IMR-90 (cell line): ENCODE measurements around the gene SH3BP2. TPM values are rescaled to one million over a fixed set of nuclear protein-coding genes. Genes with fewer than 3 reads are reported as not detected.

Experiments
- ATAC-seq: fragments of 200-7000 bp; cut with Tn5 transposase; 2 replicates; pipeline ENCODE4 v1.9.1; 2020; ENCODE audit warnings: low read depth, mild to moderate bottlenecking, moderate library complexity
- BruUV-seq: library from RNA; stranded (reverse); fragments of 400-500 nt; replicated peaks from 2 replicates; lab custom pipeline; 2021; lab: Mats Ljungman, UMichigan
- CTCF ChIA-PET: fragments of 300-600 bp; formaldehyde crosslinking; extraction: SDS; loops from one replicate; lab custom pipeline; 2021; ENCODE audit warnings: antibody characterized with exemption; lab: Yijun Ruan, JAX
- POLR2A ChIA-PET: fragments of 300-600 bp; sonication (Branson Sonifier 250); formaldehyde crosslinking; loops from one replicate; lab custom pipeline; 2022; ENCODE audit warnings: antibody characterized with exemption; ENCODE audit not compliant: unreplicated experiment; lab: Charles Lee
- DNase-seq: peaks from one replicate; pipeline ENCODE4 v3.0.0; 2013
- H2AFZ ChIP-seq: replicated peaks from 2 replicates; pipeline ENCODE3; 2013; ENCODE audit warnings: low read length, mild to moderate bottlenecking; ENCODE audit not compliant: poor library complexity
- H2AK5ac ChIP-seq: 2 replicates; pipeline ENCODE4 v1.6.1; 2013; ENCODE audit warnings: low read depth, low read length, inconsistent platforms
- H2AK9ac ChIP-seq: replicated peaks from 2 replicates; pipeline ENCODE3; 2013; ENCODE audit warnings: mild to moderate bottlenecking, low read depth, low read length, moderate library complexity; ENCODE audit not compliant: poor library complexity
- H2BK120ac ChIP-seq: 2 replicates; pipeline ENCODE4 v1.6.1; 2013; ENCODE audit warnings: low read depth, low read length, inconsistent platforms
- H2BK15ac ChIP-seq: 3 replicates; pipeline ENCODE4 v1.6.1; 2013; ENCODE audit warnings: low read depth, low read length, inconsistent platforms
- H2BK20ac ChIP-seq: 2 replicates; pipeline ENCODE4 v1.6.1; 2013; ENCODE audit warnings: low read depth, mild to moderate bottlenecking, inconsistent platforms, low read length, moderate library complexity
- H2BK5ac ChIP-seq: 2 replicates; pipeline ENCODE4 v1.6.1; 2013; ENCODE audit warnings: mild to moderate bottlenecking, low read depth, low read length, inconsistent platforms; ENCODE audit not compliant: poor library complexity, severe bottlenecking
- H3K14ac ChIP-seq: replicated peaks from 2 replicates; pipeline ENCODE4 v1.6.1; 2013; ENCODE audit warnings: low read depth, low read length, inconsistent platforms
- H3K18ac ChIP-seq: 2 replicates; pipeline ENCODE4 v1.6.1; 2013; ENCODE audit warnings: low read depth, low read length, control low read depth
- H3K23ac ChIP-seq: 2 replicates; pipeline ENCODE4 v1.6.1; 2013; ENCODE audit warnings: low read depth, low read length, inconsistent platforms
- H3K27ac ChIP-seq: 2 replicates; pipeline ENCODE4 v1.5.1; 2013; ENCODE audit warnings: mild to moderate bottlenecking, control low read depth, low read length; ENCODE audit not compliant: insufficient read depth
- H3K27me3 ChIP-seq: 2 replicates; pipeline ENCODE4 v1.6.1; 2013; ENCODE audit warnings: low read length; ENCODE audit not compliant: control insufficient read depth, insufficient read depth
- H3K36me3 ChIP-seq: 2 replicates; pipeline ENCODE4 v1.6.1; 2013; ENCODE audit warnings: low read length, mixed read lengths; ENCODE audit not compliant: control insufficient read depth, insufficient read depth
- H3K4ac ChIP-seq: 2 replicates; pipeline ENCODE4 v1.6.1; 2013; ENCODE audit warnings: low read depth, low read length, inconsistent platforms
- H3K4me1 ChIP-seq: 2 replicates; pipeline ENCODE4 v1.6.1; 2013; ENCODE audit warnings: low read length, mixed read lengths; ENCODE audit not compliant: control insufficient read depth, insufficient read depth
- H3K4me2 ChIP-seq: 2 replicates; pipeline ENCODE4 v1.6.1; 2013; ENCODE audit warnings: low read depth, mild to moderate bottlenecking, control low read depth, low read length, moderate library complexity
- H3K4me3 ChIP-seq: 2 replicates; pipeline ENCODE4 v1.5.1; 2013; ENCODE audit warnings: low read depth, mild to moderate bottlenecking, control low read depth, low read length, moderate library complexity; ENCODE audit not compliant: insufficient read depth
- H3K56ac ChIP-seq: 2 replicates; pipeline ENCODE4 v1.6.1; 2013; ENCODE audit warnings: low read length, inconsistent platforms; ENCODE audit not compliant: insufficient read depth; ENCODE audit errors: extremely low read depth
- H3K79me1 ChIP-seq, 2 experiments: 2 replicates each; pipeline ENCODE4 v1.6.1; 2013; ENCODE audit warnings: low read length in 2 of 2, inconsistent platforms in 1 of 2, low read depth in 1 of 2
- H3K9ac ChIP-seq: 2 replicates; pipeline ENCODE4 v1.6.1; 2013; ENCODE audit warnings: low read depth, low read length, control low read depth
- H3K9me1 ChIP-seq: 2 replicates; pipeline ENCODE4 v1.6.1; 2013; ENCODE audit warnings: low read length, inconsistent platforms; ENCODE audit not compliant: insufficient read depth
- H3K9me3 ChIP-seq: 2 replicates; pipeline ENCODE4 v1.6.1; 2013; ENCODE audit warnings: low read length; ENCODE audit not compliant: control insufficient read depth, insufficient read depth
- H4K20me1 ChIP-seq: 2 replicates; pipeline ENCODE4 v1.6.1; 2013; ENCODE audit warnings: low read length, inconsistent platforms; ENCODE audit not compliant: insufficient read depth
- H4K5ac ChIP-seq: 2 replicates; pipeline ENCODE4 v1.6.1; 2013; ENCODE audit warnings: mild to moderate bottlenecking, low read depth, low read length, control low read depth
- H4K8ac ChIP-seq, 2 experiments: 2 replicates each; pipeline ENCODE4 v1.6.1; 2013; ENCODE audit warnings: low read depth in 2 of 2, low read length in 2 of 2, control low read depth in 1 of 2, inconsistent platforms in 1 of 2
- H4K91ac ChIP-seq: 2 replicates; pipeline ENCODE4 v1.6.1; 2013; ENCODE audit warnings: low read depth, low read length, inconsistent platforms; ENCODE audit not compliant: insufficient read depth
- BHLHE40 ChIP-seq: fragments of 150-350 bp; IDR thresholded peaks from 2 replicates; pipeline ENCODE4 v1.6.1; 2016; ENCODE audit warnings: mild to moderate bottlenecking, low read depth, low read length
- CEBPB ChIP-seq: IDR thresholded peaks from 2 replicates; pipeline ENCODE4 v1.6.1; 2012; ENCODE audit warnings: low read depth, low read length, improper control_type of control experiment
- CHD1 ChIP-seq: IDR thresholded peaks from 2 replicates; pipeline ENCODE4 v1.6.1; 2012; ENCODE audit warnings: low read depth, low read length, improper control_type of control experiment
- CTCF ChIP-seq: conservative IDR thresholded peaks from 2 replicates; pipeline ENCODE4 v1.5.1; 2012; ENCODE audit warnings: mild to moderate bottlenecking, low read depth, low read length, improper control_type of control experiment
- ELK1 ChIP-seq: fragments of 150-350 bp; IDR thresholded peaks from 2 replicates; pipeline ENCODE4 v1.6.1; 2016; ENCODE audit warnings: low read depth, mild to moderate bottlenecking, low read length, moderate library complexity, borderline replicate concordance
- FOS ChIP-seq: fragments of 150-350 bp; IDR thresholded peaks from 2 replicates; pipeline ENCODE4 v1.6.1; 2016; ENCODE audit warnings: low read depth, low read length
- MAFK ChIP-seq: IDR thresholded peaks from 2 replicates; pipeline ENCODE4 v1.6.1; 2012; ENCODE audit warnings: low read depth, low read length, improper control_type of control experiment
- MAZ ChIP-seq: IDR thresholded peaks from 2 replicates; pipeline ENCODE4 v1.6.1; 2012; ENCODE audit warnings: low read depth, mild to moderate bottlenecking, low read length, improper control_type of control experiment, moderate library complexity, borderline replicate concordance
- MXI1 ChIP-seq: IDR thresholded peaks from 2 replicates; pipeline ENCODE4 v1.6.1; 2012; ENCODE audit warnings: low read depth, mild to moderate bottlenecking, low read length, moderate library complexity, borderline replicate concordance
- NFE2L2 ChIP-seq: fragments of 150-350 bp; IDR thresholded peaks from 2 replicates; pipeline ENCODE4 v1.6.1; 2016; ENCODE audit warnings: low read depth, mild to moderate bottlenecking, low read length
- POLR2A ChIP-seq: IDR thresholded peaks from 2 replicates; pipeline ENCODE4 v1.6.1; 2012; ENCODE audit warnings: mild to moderate bottlenecking, low read depth, low read length
- RAD21 ChIP-seq: IDR thresholded peaks from 2 replicates; pipeline ENCODE4 v1.6.1; 2012; ENCODE audit warnings: low read length, improper control_type of control experiment
- RCOR1 ChIP-seq: IDR thresholded peaks from 2 replicates; pipeline ENCODE4 v1.6.1; 2012; ENCODE audit warnings: mild to moderate bottlenecking, low read length, improper control_type of control experiment; ENCODE audit not compliant: insufficient replicate concordance
- RFX5 ChIP-seq: IDR thresholded peaks from 2 replicates; pipeline ENCODE4 v1.8.0; 2012; ENCODE audit warnings: low read depth, mild to moderate bottlenecking, low read length, moderate library complexity
- SMC3 ChIP-seq: fragments of 150-350 bp; IDR thresholded peaks from 2 replicates; pipeline ENCODE4 v1.6.1; 2016; ENCODE audit warnings: low read depth, mild to moderate bottlenecking, antibody characterized with exemption, low read length, moderate library complexity
- USF2 ChIP-seq: fragments of 150-350 bp; IDR thresholded peaks from 2 replicates; pipeline ENCODE4 v1.6.1; 2017; ENCODE audit warnings: mild to moderate bottlenecking, antibody characterized with exemption, low read length, low read depth
- WGBS, 2 experiments: methylation state at CpG; one replicate each; pipeline versions ENCODE4 v1.1.5 to v1.1.7; 2013; ENCODE audit warnings: missing lambda C conversion rate in 2 of 2; ENCODE audit not compliant: insufficient read length in 1 of 2; ENCODE audit errors: extremely low coverage in 2 of 2; 5-methylcytosine and 5-hydroxymethylcytosine counted together
- dilution Hi-C: fragments of 300-500 bp; cut with HindIII; formaldehyde crosslinking; loops from one replicate; pipeline ENCODE4 v1.14.3; 2018; ENCODE audit warnings: low sequenced_read_pairs; ENCODE audit not compliant: unreplicated experiment
- in situ Hi-C: fragments of 300-500 bp; cut with MboI; formaldehyde crosslinking; loops from 3 replicates; pipeline ENCODE4 v1.14.3; 2019; ENCODE audit warnings: low sequenced_read_pairs, inconsistent platforms, mixed read lengths
- intact Hi-C: fragments of 100-400 bp; cut with micrococcal nuclease; formaldehyde crosslinking; loops from 2 replicates; pipeline ENCODE4 v1.10.0; 2022
- polyA plus RNA-seq, 3 experiments: library from polyadenylated mRNA; depleted of rRNA; stranded (reverse); fragments of >200 nt; gene quantifications; 2 replicates each; pipeline ENCODE4 v1.2.3, GENCODE V29; 2012; ENCODE audit warnings: low replicate concordance in 1 of 3
- total RNA-seq: library from RNA; depleted of rRNA; stranded (reverse); fragments of >200 nt; gene quantifications from 2 replicates; pipeline ENCODE4 v1.2.3, GENCODE V29; 2012

Gene SH3BP2
- total and polyA plus RNA-seq, 2 of the 4 experiments (the other 2 are of a cell fraction): 9.0 to 37.2 TPM

- H2BK120ac ChIP-seq: no peak overlapping the region
- H3K23ac ChIP-seq: no peak overlapping the region
- POLR2A ChIA-PET: no interaction called here
- peak overlapping the region; percentile 43 for H2AFZ ChIP-seq
- CTCF ChIA-PET: no interaction called here
- H3K9me1 ChIP-seq: no peaks in the 10 kb centered on the region
- in situ Hi-C loops: no loop called here
- intact Hi-C loops: no loop called here
- no peak overlapping the region for H2BK15ac ChIP-seq
- no peak overlapping the region for H3K56ac ChIP-seq
- no peak overlapping the region for H3K4me3 ChIP-seq
- no peak overlapping the region for H3K4ac ChIP-seq
- H3K9me3 ChIP-seq: peaks cover 9% of the 10 kb centered on the region
- no peak overlapping the region for H4K5ac ChIP-seq
- no peak overlapping the region for H2BK20ac ChIP-seq
- H3K27me3 ChIP-seq: peaks cover 4% of the 10 kb centered on the region
- H3K9ac ChIP-seq: no peak overlapping the region
- no peak overlapping the region for H3K27ac ChIP-seq
- BruUV-seq: no TSS peak
- 100% methylated on average over 1 of the region's 7 CpGs; no CpG with 5 or more reads in 1 of the 2 experiments for WGBS, 2 experiments
- H2AK5ac ChIP-seq: peak overlapping the region; percentile 1; the same call in 1 of the 2 replicates
- no peak overlapping the region for H3K4me2 ChIP-seq
- H4K8ac ChIP-seq: no peak overlapping the region
- H2AK9ac ChIP-seq: no peak overlapping the region
- TF ChIP-seq POLR2A (no peak), MAFK (no peak), CTCF (no peak), MAZ (no peak), ELK1 (no peak), FOS (no peak), USF2 (no peak), RAD21 (no peak), MXI1 (no peak), RCOR1 (no peak), RFX5 (no peak), SMC3 (no peak), CEBPB (no peak), CHD1 (no peak), NFE2L2 (no peak), BHLHE40 (no peak)
- no peak overlapping the region for H3K14ac ChIP-seq
- no peaks in the 10 kb centered on the region for H3K79me1 ChIP-seq
- H3K4me1 ChIP-seq: peaks cover 2% of the 10 kb centered on the region; the same call in 1 of the 2 replicates
- H4K91ac ChIP-seq: no peak overlapping the region
- dilution Hi-C loops: no loop called here
- no peak overlapping the region for H3K18ac ChIP-seq
- H3K36me3 ChIP-seq: no peaks in the 10 kb centered on the region
- H4K20me1 ChIP-seq: no peaks in the 10 kb centered on the region
- H2BK5ac ChIP-seq: no peak overlapping the region
- ATAC-seq (no peak), DNase-seq (no peak)
These were observed 6.7 kb upstream of the SH3BP2 start for GRCh38 chr4:2786152-2786671.
